NCI-H2171 treated with DMSO at 0.1 percent for 48 hours (cell line): ENCODE results near the gene SEPTIN2.
"Not testable (repeated sequence)": the region's sequence is repeated elsewhere in the genome, so short reads cannot be mapped to it uniquely, and the experiment has no call there.

Experiments
- DNase-seq: peaks from one replicate; lab custom pipeline; 2025; lab: John Stamatoyannopoulos, UW

The SEPTIN2 gene

DNA sequence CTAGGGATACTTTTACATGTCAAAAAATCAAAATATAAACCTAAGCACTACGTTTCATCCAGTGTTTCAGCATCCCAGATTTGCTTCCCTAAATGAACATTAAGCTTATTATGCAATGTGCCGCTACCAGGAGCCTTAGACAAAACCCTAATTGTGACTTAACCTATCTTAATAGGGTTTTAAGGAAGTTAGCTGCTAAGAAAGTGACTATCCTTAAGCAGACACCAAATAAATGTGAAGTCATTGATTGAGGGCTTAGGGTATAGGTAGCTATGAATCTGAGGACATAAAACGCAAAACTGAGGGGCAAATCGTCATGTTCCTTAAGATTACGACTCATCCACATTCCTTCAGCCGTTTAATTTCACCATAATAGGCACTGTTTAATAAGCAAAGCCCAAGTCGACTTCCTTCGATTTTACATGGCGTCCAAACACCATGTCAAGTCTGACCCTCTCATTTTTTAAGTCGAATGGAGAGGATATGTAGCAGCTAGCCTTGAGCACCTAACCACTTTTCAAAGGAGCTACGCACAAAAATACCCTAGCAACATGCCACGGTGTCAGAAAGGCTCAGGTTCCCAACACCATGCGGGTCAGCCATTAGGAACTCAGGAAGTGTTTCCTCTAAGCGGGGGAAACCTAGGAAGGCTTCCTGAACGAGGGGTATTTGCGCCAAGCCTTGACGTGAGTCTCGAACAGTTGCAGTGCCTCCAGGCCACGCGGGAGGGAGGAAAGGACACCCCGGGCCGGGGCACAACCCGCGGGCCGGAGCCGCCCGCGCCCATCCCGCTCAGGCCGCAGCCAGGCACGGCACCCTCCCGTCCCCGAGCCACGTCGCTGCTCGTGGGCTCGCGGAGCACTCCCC, 1.3 kb upstream of the SEPTIN2 start:
- peak; percentile 34 for DNase-seq

DNA sequence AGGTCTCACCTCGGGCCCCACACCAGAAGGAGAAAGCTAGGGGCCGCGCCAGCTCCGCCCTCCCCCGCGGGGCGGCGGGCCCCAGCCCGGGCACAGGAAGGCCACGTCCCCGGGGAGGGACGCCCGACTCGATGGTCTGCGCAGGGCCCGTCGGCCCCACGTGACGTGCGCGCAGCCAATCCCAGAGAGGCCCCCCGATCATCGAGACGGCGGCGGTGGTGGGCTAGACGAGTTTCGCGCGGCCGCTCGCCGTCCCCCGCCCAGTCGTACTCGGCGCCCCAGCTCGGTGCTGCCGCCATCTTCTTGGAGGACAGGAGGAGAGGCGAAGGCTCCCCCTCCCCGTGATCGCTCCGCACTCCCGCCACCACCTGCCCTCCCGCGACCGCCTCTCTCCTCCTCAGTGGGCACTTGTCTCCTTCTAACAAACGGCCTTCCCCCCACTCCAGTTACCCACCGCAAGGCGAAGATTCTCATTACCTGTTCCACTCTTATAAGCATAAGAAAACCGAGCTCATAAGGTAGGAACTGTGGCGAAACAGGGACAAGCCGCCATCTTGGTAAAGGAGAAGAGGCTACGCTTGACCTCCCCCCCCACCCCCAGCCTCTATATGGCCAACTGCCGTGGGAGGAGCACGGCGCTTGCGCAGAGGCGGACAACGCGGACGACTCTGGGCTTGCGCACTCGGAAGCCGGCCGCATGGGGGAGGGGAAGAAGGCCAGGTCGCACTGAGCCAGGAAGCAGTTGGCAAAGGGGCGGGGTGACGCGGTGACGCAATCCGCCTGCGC, 439 bp upstream of the SEPTIN2 start, which contains the start of gene HDLBP:
TSS of gene HDLBP (minus strand) at position 580 of the 786 bp plus-strand sequence. CDS start 48,803 bp downstream, outside the sequence.
- peak; percentile 86 for DNase-seq

DNA sequence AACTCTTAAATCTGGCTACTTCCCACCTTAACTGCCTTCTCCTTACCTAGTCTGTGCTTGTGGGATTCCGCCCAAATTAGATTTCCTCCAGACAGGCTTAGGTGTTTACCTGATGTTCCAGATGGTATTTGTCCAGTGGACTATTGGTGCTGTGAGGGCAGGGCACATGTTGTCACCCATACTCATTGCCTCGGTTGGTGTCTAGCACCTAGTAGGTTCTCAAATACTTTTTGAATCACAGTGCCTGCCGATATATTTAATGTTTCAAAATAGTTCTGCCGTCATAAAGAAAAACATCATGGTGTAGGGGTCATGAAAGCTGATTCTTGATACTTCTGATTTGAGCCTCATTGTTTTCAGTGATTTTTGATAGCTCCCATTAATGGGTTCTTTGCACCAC, 1.1 kb downstream of the SEPTIN2 start:
- no peak for DNase-seq

DNA sequence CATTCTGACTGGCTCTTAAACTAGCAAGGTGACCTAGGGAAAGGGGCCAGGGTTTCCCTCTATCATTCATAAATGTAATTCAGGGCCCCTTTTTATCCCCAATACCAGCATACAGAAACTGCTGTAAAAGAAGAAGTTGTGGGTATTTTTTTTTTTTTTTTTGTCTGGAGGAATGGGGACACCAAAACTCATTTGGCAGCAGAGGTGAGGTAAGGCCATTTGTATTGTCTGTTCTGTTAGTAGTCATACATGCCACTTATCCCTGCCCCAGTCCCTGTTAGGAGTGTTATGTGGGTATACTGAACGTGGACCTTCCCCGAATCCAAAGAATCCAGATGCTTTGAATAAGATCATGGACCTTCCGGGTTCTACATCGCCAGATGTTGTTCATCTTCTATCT, 1.7 kb downstream of the SEPTIN2 start:
- no peak for DNase-seq

GRCh38 chr2:241318830-241319229, 3.1 kb downstream of the SEPTIN2 start:
- DNase-seq, result not testable (repeated sequence)

GRCh38 chr2:241320394-241320793, 4.7 kb downstream of the SEPTIN2 start:
- no peak for DNase-seq

DNA sequence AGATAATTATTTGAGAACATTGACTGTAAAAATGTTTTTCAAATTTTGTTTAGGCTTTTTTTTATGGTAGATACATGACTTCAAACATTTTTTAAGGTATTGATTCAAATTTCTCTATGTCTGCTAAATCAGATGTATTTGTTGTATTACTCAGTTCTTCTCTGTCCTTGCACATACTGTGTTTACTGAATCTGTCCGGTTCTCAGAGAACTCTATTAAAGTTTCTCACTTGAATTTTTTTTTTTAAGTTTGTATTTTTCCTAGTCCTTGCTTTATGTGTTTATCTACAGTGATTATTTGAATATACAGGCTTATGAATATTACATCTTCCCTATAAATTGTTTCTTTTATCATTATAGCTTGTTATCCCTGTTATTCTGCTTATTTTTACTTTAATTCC, 5.3 kb downstream of the SEPTIN2 start:
- DNase-seq, result no peak

DNA sequence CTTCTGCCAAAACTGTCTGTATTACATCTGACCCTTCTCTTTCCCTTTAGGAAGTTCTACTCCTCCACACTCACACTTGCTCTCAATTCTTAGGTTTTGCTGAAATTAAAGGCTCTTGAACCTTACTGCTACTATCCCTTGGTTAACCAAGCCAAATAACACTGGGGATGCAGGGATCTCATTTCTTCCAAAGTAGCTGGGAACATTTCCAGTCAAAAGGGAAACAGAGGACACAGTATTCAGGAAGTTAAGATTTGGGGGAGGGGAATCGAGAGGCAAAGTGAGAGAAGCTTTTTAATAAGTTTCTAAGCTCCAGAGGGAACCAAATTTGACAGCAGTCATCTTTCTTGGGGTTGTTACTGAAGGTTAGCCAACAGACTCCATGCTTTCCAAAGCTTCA, 6.2 kb downstream of the SEPTIN2 start:
- DNase-seq, result no peak

DNA sequence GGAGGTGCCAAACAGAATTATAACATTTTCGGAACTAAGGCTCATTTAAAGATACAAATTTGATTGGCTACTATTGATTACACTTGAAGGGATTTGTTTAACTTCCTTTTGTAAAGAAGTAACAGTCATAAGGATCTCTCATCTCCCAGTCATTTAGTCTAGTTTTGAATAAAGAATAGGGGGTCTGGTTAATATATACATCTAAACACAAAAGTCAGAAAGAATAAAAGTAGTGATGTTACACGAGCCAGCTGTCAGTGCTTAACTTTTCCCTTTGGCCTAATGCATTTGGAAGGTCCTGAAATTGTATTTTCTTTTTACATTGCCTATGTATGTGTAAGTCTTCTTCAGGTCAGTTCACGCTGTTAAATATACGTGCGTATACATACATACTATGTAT, 8.1 kb downstream of the SEPTIN2 start:
- no peak for DNase-seq

DNA sequence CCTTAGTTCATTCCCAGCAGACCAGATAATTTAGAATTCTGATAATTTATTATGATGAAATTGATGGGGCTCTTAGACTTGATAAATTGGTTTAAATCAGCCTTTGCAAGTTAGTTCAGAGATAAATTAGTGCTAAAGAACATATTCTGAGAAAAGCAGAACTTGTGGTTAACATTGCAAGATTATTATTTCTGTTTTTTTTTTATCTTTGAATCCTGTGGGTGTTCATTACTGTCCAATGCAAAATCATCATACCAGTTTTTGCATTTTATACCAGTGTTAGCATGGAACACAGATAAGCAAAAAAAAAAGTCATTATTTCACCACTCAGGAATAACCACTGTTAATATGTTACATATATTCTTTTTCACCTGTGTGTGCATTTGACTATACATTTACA, 9.1 kb downstream of the SEPTIN2 start:
- no peak for DNase-seq

- DNase-seq, result no peak
Measured at GRCh38 chr2:241325257-241325656, 9.5 kb downstream of the SEPTIN2 start.

DNA sequence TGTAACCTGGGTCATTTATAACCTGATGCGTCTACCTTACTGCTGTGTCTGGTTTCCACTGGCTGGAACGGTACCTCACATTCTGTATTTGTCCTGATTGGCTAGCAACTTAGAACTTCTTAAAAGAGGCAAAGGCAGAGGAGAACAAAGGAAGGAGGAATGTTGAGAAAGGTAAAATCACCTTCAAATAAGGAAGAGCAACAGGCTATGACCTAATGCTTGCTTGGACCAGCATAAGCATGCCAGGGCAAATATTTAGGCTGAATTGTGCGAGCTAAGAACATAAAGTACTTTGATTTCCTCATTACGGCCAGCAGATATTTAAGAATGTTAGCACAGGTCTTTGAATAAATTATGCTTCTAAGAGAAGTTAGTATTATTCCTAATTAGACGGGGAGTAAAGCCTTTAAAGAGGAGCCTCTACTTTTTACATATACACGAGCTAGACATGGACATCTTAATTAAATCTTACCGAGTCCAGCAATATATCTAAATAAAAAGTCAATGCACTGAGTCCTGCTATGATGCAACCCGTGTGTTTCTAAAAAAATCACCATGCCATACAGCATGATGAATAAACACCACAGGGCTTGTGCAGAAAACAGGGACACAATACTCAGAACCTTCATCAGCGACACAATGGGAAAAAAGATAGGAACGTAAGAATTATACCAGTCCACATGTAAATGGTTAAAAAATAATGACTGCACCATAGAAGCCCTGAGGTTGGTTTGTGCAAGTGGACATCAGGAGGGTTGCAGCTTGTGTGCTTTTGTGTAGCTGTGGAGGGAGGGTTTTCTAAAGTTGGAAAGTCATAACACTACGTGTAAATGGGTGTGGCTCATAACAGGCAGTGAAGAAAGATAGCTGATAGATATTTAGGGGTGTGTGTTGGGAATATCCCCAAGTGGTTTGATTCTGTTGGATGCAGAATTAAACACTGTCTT, 14.2 kb downstream of the SEPTIN2 start:
- DNase-seq, result no peak

DNA sequence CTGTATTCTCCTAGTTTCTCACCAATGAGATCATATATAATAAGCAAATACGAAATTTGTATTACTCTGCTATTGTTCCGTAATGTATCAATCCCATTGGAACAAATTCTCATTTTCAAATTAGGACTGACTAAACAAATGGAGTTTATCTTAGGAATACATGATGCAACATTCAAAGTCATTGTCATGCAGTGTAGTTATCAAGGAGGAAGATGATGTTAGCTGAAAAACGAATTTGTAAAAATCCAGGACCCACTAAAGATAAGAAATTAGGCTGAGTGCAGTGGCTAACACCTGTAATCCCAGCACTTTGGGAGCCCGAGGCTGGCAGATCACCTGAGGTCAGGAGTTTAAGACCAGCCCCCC, 14.9 kb downstream of the SEPTIN2 start:
- DNase-seq, result no peak

DNA sequence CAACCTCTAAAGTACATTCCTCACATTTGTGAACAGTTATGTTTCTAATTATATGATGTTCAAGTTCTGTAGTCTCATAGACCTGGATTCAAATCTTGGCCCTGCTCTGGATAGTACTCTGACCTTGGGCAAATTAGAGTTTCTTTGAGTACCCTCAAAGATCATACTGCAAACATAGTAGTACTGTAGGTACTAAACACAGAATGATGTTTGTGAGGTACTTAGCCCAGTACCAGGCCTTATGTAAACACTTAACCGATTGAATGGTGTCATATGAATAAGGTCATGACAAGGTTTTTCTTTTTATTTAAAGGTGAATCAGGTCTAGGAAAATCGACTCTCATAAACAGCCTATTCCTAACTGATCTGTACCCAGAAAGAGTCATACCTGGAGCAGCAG, 19.1 kb downstream of the SEPTIN2 start:
- no peak for DNase-seq

- DNase-seq, result no peak
Measured at GRCh38 chr2:241339839-241340630, 24.3 kb downstream of the SEPTIN2 start.

- DNase-seq, result no peak
Measured at GRCh38 chr2:241340631-241341163, 25.0 kb downstream of the SEPTIN2 start.

DNA sequence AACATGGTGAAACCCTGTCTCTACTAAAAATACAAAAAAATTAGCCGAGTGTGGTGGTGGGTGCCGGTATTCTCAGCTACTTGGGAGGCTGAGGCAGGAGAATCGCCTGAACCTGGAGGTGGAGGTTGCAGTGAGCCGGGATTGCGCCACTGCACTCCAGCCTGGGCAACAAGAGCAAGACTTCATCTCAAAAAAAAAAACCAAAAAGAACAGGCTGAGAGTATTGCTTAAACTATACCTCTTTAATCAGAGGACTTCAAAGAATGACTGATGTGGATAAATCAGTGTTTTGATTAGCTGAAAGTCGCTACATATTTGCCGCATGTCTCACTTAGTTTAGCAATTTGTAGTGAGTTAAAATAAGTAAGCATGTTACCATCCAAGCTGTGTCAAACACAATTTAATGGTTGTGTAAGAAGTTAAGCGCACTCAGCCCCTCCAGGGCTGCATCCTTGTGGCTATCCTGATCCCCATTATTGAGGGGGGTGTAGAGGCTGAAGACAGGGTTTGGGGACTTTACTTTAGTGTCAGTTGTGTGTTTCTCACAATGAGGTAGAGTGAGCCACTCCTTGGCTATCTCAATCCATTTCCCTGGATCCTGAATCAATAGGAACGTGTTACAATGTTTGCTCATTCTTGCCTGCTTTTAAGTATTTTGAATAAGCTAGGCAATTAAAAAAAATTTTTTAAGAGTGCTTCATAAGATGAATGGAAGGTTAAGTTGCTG, 29.4 kb downstream of the SEPTIN2 start:
- no peak for DNase-seq

- DNase-seq, result no peak
Measured at GRCh38 chr2:241349941-241350340, 34.2 kb downstream of the SEPTIN2 start.

- DNase-seq, result no peak
Measured at GRCh38 chr2:241350530-241350877, 34.8 kb downstream of the SEPTIN2 start.

GRCh38 chr2:241350878-241351639, 35.3 kb downstream of the SEPTIN2 start:
- no peak for DNase-seq
